Endodermal cell (in vitro differentiated cells): ENCODE measurements around the gene CD44. TPM values are rescaled to one million over a fixed set of nuclear protein-coding genes. Genes with fewer than 3 reads are reported as not detected.

ENCODE experiments used
- DNase-seq: peaks from one replicate; pipeline ENCODE4 v3.0.0-alpha.2; 2017
- H3K27ac ChIP-seq: 2 replicates; pipeline ENCODE4 v1.5.1; 2013; ENCODE audit warnings: mild to moderate bottlenecking, low read depth, low read length, moderate library complexity
- H3K27me3 ChIP-seq: 2 replicates; pipeline ENCODE4 v1.6.1; 2013; ENCODE audit warnings: mild to moderate bottlenecking, low read length, moderate library complexity; ENCODE audit not compliant: insufficient read depth, control insufficient read depth, poor library complexity, severe bottlenecking
- H3K36me3 ChIP-seq: 2 replicates; pipeline ENCODE4 v1.7.0; 2013; ENCODE audit warnings: mild to moderate bottlenecking, low read length, moderate library complexity; ENCODE audit not compliant: control insufficient read depth, insufficient read depth
- H3K4me1 ChIP-seq: one replicate; pipeline ENCODE4 v1.7.0; 2013; ENCODE audit warnings: low read length; ENCODE audit not compliant: control insufficient read depth, insufficient read depth
- H3K4me3 ChIP-seq: 2 replicates; pipeline ENCODE4 v1.5.1; 2013; ENCODE audit warnings: mild to moderate bottlenecking, low read length, moderate library complexity
- H3K9ac ChIP-seq: 2 replicates; pipeline ENCODE4 v1.6.1; 2013; ENCODE audit warnings: mild to moderate bottlenecking, low read length, moderate library complexity; ENCODE audit not compliant: poor library complexity, severe bottlenecking; ENCODE audit errors: extremely low read depth
- H3K9me3 ChIP-seq: 2 replicates; pipeline ENCODE4 v1.6.1; 2013; ENCODE audit warnings: mild to moderate bottlenecking, low read length, moderate library complexity; ENCODE audit not compliant: control insufficient read depth
- H3K27ac Mint-ChIP-seq: 2 replicates; pipeline ENCODE4 v1.8.0; 2020; ENCODE audit warnings: mixed read lengths
- H3K27me3 Mint-ChIP-seq: 2 replicates; pipeline ENCODE4 v1.8.0; 2021; ENCODE audit warnings: mild to moderate bottlenecking, mixed read lengths; ENCODE audit not compliant: insufficient read depth
- H3K36me3 Mint-ChIP-seq: 2 replicates; pipeline ENCODE4 v1.8.0; 2020; ENCODE audit warnings: low read depth, mixed read lengths
- H3K4me1 Mint-ChIP-seq: 2 replicates; pipeline ENCODE4 v1.8.0; 2020; ENCODE audit warnings: mixed read lengths
- H3K4me3 Mint-ChIP-seq: 2 replicates; pipeline ENCODE4 v1.8.0; 2020; ENCODE audit warnings: mild to moderate bottlenecking, moderate library complexity, mixed read lengths
- H3K9me3 Mint-ChIP-seq: 2 replicates; pipeline ENCODE4 v1.8.0; 2020; ENCODE audit warnings: mild to moderate bottlenecking, mixed read lengths
- WGBS, 2 experiments: methylation state at CpG; one replicate each; pipeline versions ENCODE4 v1.1.5 to v1.1.7; 2013; ENCODE audit warnings: missing lambda C conversion rate in 2 of 2, mixed read lengths in 1 of 2; ENCODE audit not compliant: insufficient coverage in 1 of 2, insufficient read length in 1 of 2; 5-methylcytosine and 5-hydroxymethylcytosine counted together
- total RNA-seq, 2 donors: library from RNA; stranded (reverse); fragmentation: NEBNext Ultra II Directional in 1 of 2; extraction: Animal tissue kit (Norgen Biotek cat#: 25700) in 1 of 2; gene quantifications; 2 replicates in 1 of 2; 3 replicates in 1 of 2; pipeline ENCODE4 v1.2.1, GENCODE V29; 2021
- TF ChIP-seq, protein P1 (sequence below): fragments of 200-600 bp; sonication (generic); conservative IDR thresholded peaks from 2 replicates; pipeline ENCODE4 v1.5.0; 2021; ENCODE audit warnings: antibody characterized with exemption, mild to moderate bottlenecking

The CD44 gene
- total RNA-seq, 2 donors from 2014 or later, result 1.2 to 4.6 TPM

- DNase-seq, result no peak
- Mint-ChIP-seq H3K9me3 (no peaks in the 10 kb centered on the region), H3K4me3 (no peak overlapping the region), H3K4me1 (no peaks in the 10 kb centered on the region), H3K27me3 (no peaks in the 10 kb centered on the region), H3K36me3 (no peaks in the 10 kb centered on the region), H3K27ac (no peak overlapping the region)
- Histone ChIP-seq H3K36me3 (no peaks in the 10 kb centered on the region), H3K27ac (no peak overlapping the region), H3K9me3 (no peaks in the 10 kb centered on the region), H3K27me3 (no peaks in the 10 kb centered on the region), H3K4me3 (no peak overlapping the region), H3K9ac (no peak overlapping the region), H3K4me1 (no peaks in the 10 kb centered on the region)
- 93 to 100% methylated on average over 3 to 6 of the region's 6 CpGs for WGBS, 2 experiments
- TF ChIP-seq, protein P1, sequence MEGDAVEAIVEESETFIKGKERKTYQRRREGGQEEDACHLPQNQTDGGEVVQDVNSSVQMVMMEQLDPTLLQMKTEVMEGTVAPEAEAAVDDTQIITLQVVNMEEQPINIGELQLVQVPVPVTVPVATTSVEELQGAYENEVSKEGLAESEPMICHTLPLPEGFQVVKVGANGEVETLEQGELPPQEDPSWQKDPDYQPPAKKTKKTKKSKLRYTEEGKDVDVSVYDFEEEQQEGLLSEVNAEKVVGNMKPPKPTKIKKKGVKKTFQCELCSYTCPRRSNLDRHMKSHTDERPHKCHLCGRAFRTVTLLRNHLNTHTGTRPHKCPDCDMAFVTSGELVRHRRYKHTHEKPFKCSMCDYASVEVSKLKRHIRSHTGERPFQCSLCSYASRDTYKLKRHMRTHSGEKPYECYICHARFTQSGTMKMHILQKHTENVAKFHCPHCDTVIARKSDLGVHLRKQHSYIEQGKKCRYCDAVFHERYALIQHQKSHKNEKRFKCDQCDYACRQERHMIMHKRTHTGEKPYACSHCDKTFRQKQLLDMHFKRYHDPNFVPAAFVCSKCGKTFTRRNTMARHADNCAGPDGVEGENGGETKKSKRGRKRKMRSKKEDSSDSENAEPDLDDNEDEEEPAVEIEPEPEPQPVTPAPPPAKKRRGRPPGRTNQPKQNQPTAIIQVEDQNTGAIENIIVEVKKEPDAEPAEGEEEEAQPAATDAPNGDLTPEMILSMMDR, result no peak
Measured at GRCh38 chr11:35182317-35182939, 43.5 kb downstream of the CD44 start.

DNA sequence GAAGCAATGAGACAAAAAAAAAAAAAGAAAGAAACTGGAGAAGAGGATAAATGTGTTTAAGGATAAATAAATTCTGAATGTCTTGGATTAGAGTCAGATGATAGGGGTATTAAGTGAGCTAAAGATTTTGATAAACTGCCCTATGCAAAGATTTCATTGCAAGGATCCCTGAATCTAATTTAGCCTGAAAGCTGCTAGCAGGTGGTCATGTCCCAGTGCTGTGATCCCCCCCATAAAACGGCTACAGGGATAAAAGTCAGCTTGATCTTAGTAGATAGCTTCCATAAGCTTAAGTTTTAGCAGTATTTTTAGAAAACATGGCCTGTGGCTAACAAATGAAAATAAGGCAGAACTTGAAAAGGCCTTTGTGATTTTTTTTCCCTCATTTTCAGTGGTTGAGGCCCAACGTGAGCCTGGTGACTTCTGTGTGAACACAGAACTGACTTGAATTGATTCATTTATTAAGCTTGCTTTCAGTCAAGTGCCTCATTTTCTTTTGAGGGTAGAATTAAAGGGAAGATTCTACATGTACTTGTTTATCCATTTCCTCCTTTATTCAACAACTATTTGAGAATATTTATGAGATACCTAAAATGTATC is 44.5 kb downstream of the CD44 start:
- 69 to 87% methylated on average over 2 of the region's 2 CpGs for WGBS, 2 experiments
- no peaks in the 10 kb centered on the region for H3K9me3 Mint-ChIP-seq
- H3K27me3 Mint-ChIP-seq, result no peaks in the 10 kb centered on the region
- H3K27ac Mint-ChIP-seq, result no peak overlapping the region
- Histone ChIP-seq H3K4me1 (no peaks in the 10 kb centered on the region), H3K9ac (no peak overlapping the region), H3K4me3 (no peak overlapping the region), H3K9me3 (no peaks in the 10 kb centered on the region), H3K36me3 (no peaks in the 10 kb centered on the region), H3K27ac (no peak overlapping the region), H3K27me3 (no peaks in the 10 kb centered on the region)
- no peak for DNase-seq
- no peak overlapping the region for H3K4me3 Mint-ChIP-seq
- H3K36me3 Mint-ChIP-seq, result no peaks in the 10 kb centered on the region
- H3K4me1 Mint-ChIP-seq, result no peaks in the 10 kb centered on the region
- TF ChIP-seq, protein P1, result no peak

- WGBS, 2 experiments, result 67 to 80% methylated on average over 2 of the region's 2 CpGs
- H3K27ac Mint-ChIP-seq, result no peak overlapping the region
- Histone ChIP-seq H3K36me3 (no peaks in the 10 kb centered on the region), H3K4me1 (no peaks in the 10 kb centered on the region), H3K27me3 (no peaks in the 10 kb centered on the region), H3K9me3 (no peaks in the 10 kb centered on the region), H3K4me3 (no peak overlapping the region), H3K27ac (no peak overlapping the region), H3K9ac (no peak overlapping the region)
- peaks cover 6% of the 10 kb centered on the region for H3K4me1 Mint-ChIP-seq
- peaks cover 3% of the 10 kb centered on the region for H3K27me3 Mint-ChIP-seq
- DNase-seq, result no peak
- H3K36me3 Mint-ChIP-seq, result no peaks in the 10 kb centered on the region
- TF ChIP-seq, protein P1, result no peak
- H3K9me3 Mint-ChIP-seq, result no peaks in the 10 kb centered on the region
- no peak overlapping the region for H3K4me3 Mint-ChIP-seq
Measured at GRCh38 chr11:35185696-35186095, 46.7 kb downstream of the CD44 start.
